CD4-positive, alpha-beta T cell treated with Interleukin-21 for 1 hour (primary cell): Measurements from ENCODE around the gene COL9A1.

Experiments used
- DNase-seq: peaks from one replicate; pipeline ENCODE4 v3.0.0-alpha.2; 2020

The COL9A1 gene

DNA sequence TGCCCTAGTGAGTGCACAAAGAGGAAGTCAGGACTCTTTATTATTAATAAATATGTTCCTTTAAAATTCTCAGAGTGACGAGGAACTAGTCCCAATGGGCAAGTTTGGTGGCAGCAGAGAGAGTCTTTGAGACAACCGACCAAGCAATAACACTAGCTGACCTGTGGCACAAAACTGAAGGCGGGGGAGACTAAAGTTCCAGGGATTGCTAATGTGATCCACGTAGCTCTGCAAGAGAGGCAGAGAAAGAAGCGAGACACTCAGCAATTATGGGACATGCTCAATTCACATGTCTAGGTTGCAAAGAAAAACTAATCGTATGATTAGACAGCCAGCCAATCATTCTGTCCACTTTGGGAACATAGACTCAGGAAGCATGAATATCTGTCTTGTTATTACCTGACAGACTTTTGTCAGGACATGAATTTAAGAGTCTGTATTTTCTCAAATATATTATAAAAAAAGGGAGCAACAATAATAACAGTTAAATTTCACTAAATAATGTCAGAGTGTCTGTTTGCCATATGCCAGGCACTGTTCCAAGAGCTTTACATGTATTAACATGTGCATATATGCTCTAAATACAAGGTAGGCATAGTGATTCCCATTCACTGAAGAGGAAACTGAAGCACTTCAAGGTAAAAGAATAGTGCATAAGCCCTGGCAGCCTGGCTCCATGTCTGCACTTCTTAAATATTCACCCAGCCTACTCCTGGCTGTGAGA is 81.0 kb downstream of the COL9A1 start:
- DNase-seq: no peak

GRCh38 chr6:70221025-70221714 is 81.7 kb downstream of the COL9A1 start:
- DNase-seq: peak; percentile 14

GRCh38 chr6:70219943-70220613 is 82.8 kb downstream of the COL9A1 start:
- DNase-seq: no peak

DNA sequence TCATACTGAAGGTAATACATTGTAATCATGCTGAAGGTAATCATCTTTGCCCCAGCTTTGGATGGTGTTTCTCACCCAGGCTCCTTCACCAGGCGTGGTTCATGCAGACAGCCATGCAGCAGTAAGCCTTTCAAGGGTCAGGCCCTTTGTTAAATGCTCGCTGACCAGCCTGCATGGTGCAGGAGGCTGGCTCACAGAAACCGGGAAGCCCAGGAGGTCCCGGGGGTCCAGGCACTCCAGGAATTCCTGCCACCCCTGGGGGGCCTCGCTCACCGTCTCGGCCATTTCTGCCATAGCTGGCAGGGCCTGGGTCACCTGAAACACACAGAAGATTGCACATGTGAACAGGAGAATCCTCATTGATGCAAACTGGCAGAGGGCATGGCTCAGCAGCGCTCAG is 86.1 kb downstream of the COL9A1 start:
- no peak for DNase-seq

GRCh38 chr6:70215460-70216108 is 87.3 kb downstream of the COL9A1 start:
- no peak for DNase-seq

- DNase-seq: no peak
These were observed 92.4 kb downstream of the COL9A1 start for GRCh38 chr6:70210462-70210861.

DNA sequence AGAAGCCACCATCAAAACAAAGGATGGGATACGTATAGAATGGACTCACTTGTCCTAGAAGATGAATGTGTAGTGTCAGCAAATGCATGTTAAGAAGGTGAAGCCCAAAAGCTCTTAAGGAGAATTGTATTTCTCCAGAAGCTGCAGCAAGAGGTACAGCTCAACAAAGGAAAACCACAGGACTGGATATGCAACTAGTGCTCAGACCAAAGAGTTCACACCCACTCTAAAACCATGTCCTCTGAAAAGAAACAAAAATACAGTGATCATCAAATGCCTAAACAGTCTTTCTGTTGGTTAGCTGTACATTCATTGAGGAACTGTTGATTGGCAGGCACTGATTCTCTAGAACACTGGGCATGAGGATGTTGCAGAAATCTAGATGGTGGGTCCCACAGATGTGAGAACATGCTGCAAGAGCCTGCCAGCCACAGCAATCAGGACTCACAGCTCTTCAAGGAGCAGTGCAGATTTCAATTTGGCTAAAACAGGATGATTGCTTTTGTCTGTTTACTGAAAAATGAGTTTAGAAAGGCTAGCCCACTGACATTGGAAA is 94.6 kb downstream of the COL9A1 start:
- DNase-seq: no peak

DNA sequence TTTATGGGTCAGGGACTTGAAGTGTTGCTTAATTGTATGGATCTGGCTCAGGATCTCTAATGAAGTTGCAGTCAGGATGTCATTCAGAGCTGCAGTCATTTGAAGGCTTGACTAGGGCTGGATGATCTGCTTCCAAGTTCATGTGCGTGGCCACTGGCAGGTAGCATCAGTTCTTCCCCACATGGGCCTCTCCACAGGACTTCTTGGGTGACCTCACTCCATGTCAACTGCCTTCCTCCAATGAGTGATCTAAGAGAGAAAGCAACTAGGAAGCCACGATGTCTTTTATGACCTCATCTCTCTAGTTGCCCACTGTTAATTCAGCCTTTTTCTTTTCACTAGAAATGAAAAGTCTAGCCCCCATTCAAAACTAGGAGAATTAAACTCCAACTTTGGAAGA is 104.1 kb downstream of the COL9A1 start:
- DNase-seq: no peak

- no peak for DNase-seq
These were observed 106.4 kb downstream of the COL9A1 start for GRCh38 chr6:70196531-70196930.

DNA sequence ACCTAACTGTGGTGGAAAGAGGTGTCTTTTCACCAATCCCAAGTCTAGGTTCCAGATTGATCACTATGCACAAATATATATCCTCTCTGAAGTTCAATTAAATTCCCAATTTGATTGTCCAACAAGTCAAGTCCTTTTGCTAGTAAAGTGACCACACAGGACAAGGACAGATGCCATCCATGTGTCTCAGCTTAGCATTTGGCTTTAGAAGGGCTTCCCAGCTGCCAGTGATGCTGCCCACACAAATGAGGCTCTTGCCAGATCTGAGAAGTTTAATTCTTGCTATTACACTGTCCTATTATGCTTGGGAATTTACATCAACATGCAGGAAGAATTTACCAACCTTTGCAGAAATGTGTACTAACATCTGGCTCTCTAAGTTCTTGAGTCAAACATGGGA is 108.5 kb downstream of the COL9A1 start:
- no peak for DNase-seq

- DNase-seq: no peak
These were observed 114.7 kb downstream of the COL9A1 start for GRCh38 chr6:70188202-70188601.

DNA sequence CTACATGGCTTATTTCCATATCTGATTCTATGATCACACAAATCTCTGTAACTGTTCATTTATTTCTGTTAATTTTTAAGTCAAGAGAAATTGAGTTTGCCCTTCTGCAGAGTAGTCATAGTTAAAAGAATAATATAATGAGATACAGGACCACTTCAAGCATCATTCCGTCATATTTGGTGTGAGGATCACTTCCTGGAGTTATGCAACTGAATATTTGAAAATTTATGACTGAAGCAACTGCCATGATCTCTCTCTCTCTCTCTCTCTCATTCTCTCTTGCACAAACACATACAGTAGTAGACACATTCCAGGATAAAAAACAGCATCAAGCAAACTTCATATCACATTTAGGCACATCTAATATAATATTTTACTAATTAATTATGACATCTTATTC is 116.4 kb downstream of the COL9A1 start:
- no peak for DNase-seq

- no peak for DNase-seq
These were observed 118.2 kb downstream of the COL9A1 start for GRCh38 chr6:70184723-70185122.

GRCh38 chr6:70183538-70183937 is 119.3 kb downstream of the COL9A1 start:
- no peak for DNase-seq

DNA sequence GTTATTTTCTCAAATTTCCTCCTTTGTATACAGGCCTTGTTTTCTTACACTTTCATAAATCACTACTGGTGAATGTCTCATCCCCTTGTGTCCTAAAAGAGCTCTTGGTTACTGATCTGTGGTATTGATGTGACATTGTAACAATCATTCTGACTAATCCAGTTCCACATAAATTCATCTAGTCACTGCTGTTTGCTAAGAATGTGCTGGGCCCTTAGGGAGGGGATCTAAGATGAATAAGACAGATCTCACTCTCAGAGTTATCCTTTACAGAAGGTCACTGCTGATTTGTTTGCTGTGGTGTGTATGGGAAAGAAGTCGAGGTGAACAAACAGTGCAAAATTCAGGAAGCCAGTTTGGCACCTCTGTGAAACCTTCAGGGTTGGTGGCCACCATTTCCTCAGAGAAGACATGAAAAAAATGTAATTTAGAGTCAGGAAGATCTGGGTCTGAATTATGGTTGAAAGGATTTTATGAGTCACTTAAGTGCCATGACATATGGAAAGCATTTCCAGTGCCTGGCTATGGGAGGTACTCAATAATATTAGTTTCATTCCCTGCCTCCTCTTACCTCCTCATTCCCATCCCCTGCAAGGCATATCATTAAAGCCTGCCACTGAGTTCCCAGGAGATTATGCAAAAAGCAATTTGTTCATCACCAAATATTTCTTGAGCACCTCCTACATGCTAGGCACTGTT is 121.8 kb downstream of the COL9A1 start:
- no peak for DNase-seq

DNA sequence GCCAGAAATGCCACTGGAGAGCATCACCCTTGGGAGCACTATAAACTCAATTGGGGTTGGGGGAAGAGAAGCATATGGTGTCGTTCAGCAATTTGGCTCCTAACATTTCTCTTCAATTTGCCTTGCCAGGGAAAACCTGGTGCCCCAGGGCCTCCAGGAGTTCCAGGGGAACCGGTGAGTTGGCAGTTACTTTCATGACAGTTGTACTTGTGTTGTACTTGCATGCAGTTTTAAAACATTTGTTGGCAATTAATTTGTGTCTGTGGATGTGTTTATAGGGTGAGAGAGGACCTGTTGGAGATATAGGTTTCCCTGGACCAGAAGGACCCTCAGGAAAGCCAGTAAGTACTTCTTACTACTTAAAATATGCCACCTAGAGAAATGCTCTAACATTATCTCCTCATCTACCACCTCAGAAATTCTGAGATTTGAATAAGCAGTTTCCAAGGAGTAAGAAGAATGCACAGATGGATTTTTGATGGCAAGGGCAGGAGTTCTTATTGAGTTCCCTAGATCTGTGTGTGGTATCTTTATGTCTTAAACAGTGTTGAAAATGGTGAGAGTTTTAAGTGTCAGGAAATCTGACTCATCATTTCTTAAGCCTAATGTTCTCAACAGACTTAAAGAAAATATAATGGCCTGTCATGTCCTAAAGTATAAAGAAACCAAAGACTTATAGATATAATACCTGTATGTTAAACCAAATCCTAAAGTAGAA is 122.5 kb downstream of the COL9A1 start:
- no peak for DNase-seq

DNA sequence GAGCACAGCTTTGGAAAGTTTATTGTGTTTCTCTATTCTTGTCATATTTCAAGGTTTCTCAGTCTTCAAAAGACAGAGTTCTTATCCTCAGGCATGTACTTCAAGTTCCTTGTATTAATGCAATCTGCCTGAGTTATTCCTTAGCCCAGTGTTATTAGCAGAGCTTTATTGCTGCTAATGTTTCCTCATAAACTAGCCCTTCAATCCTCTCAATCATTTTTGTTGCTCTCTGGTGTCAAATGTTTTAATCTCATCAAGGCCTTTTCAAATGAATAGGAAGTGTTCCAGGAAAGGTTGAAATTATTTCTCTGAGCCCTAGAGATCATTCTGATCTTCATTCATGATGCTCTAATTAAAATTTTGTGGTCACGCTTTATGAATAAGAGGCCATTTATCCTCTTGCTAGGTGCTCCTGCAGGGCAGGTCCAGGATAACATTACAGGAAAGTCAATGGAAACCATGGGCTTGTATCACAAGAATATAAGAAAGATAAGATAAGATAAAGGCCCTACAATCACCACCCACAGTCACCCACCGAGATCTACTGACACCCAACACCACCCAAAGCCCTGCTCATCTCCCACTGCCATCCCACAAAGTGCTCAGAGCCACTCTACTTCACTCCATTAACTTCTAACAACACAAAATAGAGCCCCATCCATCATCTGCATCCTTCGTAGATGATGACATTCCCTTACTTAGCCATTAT is 125.9 kb downstream of the COL9A1 start:
- DNase-seq: no peak

DNA sequence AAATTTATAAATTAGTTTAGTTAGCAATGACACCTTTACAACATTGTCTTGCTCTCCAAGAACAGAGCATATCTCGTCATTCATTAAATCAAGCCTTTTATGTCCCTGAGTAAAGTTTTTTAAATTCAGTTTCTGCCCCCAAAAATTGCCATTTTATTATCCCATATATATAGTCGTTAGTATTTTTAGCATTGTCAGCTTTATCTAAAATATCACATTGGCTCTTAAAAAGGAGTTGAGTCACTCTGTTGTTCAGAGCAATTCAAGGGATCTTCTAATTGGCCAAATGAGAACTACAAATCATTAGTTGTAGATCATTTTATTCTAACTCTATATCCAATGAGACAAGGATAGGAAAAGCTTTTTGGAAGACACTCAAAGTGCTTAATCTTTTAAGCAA is 127.1 kb downstream of the COL9A1 start:
- DNase-seq: no peak

- DNase-seq: no peak
These were observed 130.6 kb downstream of the COL9A1 start for GRCh38 chr6:70172252-70172651.

GRCh38 chr6:70171236-70171635 is 131.6 kb downstream of the COL9A1 start:
- no peak for DNase-seq

- no peak for DNase-seq
These were observed 134.1 kb downstream of the COL9A1 start for GRCh38 chr6:70168681-70169377.
